ENCODE results near the gene ZNF605.
"Not testable (repeated sequence)": the region's sequence is repeated elsewhere in the genome, so short reads cannot be mapped to it uniquely, and the experiment has no call there.

ZNF605 gene

GRCh38 chr12:132948146-132949066 is 7.7 kb downstream of the ZNF605 start:
- DNase-seq = no peak

DNA sequence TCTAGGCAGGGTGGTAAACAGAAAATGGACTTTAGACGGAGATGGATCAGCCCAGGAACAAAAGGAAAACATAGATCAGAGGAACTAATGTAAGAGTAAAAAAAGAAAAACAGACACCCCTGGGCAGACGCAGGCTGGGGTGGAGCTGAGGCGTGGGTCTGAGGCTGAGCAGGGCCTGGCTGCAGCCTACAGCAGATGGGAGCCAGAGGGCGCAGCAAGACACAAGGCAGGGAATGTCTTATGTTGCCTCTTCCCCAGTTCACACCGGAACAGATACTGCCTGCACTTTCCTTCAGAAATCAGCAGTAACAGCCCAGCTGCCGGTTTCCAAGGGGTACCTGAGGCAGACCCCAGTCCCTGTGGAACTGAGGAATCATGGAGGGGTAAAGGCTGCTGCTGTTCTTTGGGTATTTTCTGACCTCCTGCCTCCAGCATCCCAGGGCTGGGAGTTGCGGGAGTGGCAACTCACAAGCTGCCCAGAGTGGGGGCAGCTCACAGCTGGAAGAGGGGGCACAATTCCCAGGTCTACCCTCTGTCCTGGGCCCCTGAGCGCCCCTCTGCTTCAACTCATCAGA is 9.8 kb downstream of the ZNF605 start:
- DNase-seq = no peak

DNA sequence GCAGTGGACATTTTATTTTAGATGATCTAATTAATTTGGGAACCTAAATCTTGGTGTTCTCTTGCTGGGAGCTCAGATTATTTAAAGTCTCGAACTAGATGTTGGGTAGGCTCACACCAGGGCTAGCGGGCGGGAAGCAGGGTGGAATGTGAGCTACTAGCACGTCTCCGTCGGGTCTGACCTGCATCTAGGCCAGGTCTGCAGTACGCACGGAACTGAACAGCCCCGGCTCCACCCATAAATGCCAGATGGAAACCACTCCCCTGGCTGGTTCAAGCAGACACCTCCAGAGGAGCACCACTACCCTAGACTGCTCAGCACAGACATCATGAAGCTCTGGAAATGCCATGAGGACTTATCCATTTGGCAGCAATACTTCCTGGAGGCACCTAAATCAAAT is 10.3 kb downstream of the ZNF605 start:
- no peak for DNase-seq

- no peak for DNase-seq
Observed at GRCh38 chr12:132942611-132943010, 13.5 kb downstream of the ZNF605 start.

DNA sequence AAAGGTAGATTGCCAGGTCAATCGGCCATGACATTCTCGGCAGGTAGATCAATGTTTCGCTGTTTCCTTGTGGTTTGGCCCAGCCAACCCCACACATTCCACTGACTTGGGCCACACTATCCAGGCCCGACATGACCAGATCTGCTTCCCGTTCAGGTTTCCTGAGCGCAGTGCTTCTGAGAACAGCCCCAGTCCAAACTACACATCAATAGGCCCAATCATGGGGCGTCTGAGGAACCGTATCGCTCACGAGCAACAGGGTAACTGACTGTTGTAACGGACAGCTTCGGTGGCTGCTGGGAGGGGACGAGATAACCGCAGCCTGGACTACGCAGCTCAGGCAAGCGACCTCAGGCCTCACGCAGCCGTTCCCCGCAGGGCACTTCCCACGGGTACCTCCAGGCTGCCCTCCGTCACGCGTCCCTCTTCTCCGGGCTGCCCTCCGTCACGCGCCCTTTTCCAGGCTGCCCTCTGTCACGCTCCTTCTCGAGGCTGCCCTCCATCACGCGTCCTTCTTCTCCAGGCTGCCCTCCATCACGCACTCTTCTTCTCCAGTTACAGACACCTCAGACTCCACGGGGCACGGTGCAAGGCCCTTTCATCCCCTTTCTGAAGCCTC is 14.7 kb downstream of the ZNF605 start:
- no peak for DNase-seq

GRCh38 chr12:132940071-132940719 is 15.9 kb downstream of the ZNF605 start:
- no peak for DNase-seq

DNA sequence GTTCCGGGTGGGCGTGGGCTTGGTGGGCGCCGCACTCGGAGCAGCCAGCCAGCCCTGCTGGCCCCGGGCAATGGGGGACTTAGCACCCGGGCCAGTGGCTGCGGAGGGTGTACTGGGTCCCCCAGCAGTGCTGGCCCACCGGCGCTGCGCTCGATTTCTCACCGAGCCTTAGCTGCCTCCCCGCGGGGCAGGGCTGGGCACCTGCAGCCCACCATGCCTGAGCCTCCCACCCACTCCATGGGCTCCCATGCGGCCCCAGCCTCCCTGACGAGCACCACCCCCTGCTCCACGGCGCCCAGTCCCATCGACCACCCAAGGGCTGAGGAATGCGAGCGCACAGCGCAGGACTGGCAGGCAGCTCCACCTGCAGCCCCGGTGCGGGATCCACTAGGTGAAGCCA is 17.3 kb downstream of the ZNF605 start:
- DNase-seq = not testable (repeated sequence)

- DNase-seq = no peak
Observed at GRCh38 chr12:132937476-132937875, 18.6 kb downstream of the ZNF605 start.

GRCh38 chr12:132936921-132937320 is 19.2 kb downstream of the ZNF605 start:
- DNase-seq = not testable (repeated sequence)

DNA sequence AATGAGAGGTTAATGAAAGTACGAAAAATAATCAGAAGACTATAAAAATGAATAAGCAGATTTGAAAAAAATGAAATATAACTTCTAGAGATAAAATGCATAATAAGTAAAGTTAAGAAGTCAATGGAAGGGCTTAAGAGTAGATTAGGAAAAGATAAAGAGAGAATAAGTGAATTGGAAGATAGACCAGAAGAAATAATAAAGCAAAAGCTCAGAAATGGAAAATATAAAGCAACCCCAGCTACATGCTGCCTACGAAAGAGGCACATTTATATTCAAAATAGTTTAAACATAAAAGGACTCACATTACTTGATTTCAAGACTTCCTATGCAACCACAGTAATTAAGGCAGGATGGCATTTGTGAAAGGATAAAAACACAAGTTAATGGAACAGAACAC is 19.9 kb downstream of the ZNF605 start:
- no peak for DNase-seq

- DNase-seq = no peak
Observed at GRCh38 chr12:132926415-132926833, 29.7 kb downstream of the ZNF605 start.

DNA sequence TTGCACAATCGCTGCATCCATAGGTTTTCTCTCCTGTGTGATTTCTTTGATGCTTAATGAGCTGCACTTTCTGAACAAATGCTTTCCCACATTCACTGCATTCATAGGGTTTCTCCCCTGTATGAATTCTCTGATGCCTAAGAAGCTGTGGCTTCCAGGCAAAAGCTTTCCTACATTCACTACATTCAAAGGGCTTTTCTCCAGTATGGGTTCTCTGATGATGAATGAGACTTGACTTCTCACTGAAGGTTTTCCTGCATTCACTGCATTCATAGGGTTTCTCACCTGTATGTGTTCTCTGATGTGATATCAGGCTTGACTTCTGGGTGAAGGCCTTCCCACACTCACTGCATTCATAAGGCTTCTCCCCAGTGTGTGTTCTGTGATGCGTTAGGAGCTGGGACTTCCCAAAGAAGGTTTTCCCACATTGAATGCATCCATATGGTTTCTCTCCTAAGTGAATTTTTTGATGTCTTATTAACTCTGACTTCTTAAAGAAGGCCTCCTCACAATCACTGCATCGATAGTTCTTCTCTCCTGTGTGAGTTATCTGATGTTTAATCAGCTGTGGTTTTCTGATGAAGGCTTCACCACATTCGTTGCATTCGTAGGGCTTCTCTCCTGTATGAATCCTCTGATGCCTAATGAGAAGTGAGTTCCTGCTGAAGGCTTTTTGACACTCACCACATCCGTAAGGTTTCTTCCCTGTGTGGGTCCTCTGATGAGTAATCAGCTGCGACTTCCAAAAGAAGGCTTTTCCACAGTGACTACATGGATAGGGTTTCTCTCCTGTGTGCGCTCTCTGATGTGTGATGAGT is 30.3 kb downstream of the ZNF605 start:
- no peak for DNase-seq

DNA sequence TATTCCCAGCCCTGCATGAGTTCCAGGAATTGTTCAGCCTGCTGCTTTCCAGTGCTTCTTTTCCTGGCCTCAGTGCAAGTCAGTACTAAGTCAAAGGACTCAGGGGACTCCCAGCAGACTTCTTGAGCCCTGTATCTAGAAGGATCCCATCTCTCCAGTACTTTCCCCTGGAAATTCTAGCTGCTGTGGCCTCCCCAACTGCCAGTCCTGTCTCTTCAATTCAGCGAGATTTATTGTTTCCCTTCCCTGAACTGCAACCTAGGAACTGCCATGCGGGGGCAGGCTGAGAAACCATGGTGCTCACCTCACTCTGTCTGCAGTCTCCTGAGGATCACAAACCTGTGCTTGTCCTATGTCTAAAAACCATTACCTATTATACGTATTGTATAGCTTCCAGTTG is 31.8 kb downstream of the ZNF605 start:
- no peak for DNase-seq

DNA sequence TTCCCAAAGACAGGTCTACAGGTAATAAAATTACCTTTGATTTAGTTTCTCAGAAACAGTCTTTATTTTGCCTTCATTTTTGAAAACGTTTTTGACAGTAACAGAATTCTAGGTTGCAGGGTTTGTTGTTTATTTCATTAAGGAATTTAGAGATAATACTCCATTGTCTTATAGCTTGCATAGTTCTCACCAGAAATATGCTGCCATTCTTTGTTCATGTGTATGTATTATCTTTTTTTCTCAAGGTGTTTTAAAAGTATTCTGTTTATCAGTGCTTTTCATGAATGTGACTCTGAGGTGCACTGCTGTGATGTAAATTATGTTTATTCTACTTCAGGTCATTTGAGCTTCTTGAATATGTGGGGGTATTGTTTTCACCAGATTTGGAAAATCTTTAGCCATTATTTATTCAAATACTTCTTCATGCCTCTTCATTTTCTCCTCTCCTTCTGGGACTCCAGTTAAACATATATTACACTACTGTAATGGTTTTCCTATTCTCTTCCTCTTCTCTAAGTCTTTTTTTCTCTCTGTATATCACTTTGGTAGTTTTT is 32.7 kb downstream of the ZNF605 start:
- no peak for DNase-seq

GRCh38 chr12:132922676-132923075 is 33.4 kb downstream of the ZNF605 start:
- no peak for DNase-seq

DNA sequence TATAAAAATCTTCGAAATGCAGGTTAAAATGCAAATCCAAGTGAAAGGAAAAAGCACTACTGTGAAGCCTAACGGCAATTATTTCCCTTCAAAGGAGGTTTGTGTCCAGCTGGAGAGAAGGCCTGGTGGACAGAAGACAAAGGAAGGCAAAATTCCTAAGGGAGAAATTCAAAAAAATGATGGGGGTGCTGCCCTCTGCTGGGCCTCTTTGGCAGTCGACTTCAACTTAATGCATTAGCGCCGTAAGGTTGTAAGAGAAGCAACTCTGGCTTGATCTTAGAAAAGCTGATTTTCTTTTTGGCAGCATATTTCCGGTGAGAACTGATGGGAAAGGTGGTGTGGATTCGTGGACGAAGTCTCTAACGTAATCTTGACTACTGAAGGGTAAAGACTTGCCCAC is 34.4 kb downstream of the ZNF605 start:
- DNase-seq = no peak

GRCh38 chr12:132918680-132919079 is 37.4 kb downstream of the ZNF605 start:
- no peak for DNase-seq

DNA sequence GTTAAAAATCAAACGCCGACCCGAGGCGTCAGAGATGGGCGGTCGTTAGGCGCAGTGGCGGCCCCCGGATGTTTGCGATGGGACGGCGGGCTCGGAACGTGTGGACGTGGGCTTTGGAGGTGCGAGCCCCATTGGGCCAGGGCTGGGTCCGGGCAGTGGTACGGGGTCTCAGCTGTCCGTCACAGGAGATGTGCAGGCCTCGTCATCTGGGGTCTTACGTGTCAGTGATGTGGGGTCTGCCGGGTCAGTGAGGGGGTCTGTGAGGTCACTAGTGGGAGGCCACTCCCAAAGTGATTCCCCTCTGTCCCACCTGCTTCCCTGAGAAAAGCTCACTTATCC is 47.1 kb downstream of the ZNF605 start:
- DNase-seq = no peak

DNA sequence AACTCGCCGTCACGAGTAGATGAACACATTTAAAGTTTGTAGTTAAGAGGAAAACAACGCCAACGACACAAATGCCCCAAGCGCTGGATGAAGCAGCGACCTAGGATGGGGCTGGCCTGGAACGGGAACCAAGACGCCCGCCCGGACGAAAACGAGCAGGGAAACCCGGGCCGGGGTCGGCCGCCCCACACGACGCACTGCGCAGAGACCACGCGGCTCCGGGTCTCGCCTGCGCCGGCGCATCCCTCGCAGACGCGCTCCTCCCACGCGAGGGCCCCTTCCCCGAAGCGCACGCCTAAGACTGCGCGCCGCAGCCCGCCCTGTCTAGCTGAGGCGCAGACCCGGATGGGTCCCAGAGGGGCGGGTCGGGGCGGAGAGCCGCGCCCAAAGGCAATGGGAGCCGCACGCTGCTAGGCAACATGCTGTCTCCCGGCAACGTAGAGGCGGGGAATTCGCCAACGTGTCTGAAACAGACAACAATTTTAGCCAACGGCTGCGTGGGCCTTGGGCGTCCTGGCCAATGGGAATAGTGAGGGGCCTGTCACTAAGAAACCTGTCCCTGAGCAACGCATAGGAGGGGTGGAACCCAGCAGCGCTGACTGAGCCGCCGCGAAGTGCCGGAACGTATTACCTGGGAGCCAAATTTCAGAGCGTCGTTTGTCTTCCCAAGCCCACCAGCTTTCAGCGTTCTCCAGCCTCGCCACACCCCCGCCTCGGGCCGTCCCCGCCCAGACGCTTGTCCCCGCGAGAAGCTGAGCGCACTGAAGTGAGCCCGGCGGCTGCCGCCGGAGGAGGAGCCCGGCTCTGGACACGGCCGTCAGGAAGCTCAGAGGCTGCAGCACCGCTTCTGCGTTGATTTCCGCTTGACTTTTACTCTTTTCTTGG is 47.7 kb downstream of the ZNF605 start:
- peak; percentile 92 to 97 for DNase-seq

- not testable (repeated sequence) for DNase-seq
Observed at GRCh38 chr12:132907789-132908144, 48.3 kb downstream of the ZNF605 start.

DNA sequence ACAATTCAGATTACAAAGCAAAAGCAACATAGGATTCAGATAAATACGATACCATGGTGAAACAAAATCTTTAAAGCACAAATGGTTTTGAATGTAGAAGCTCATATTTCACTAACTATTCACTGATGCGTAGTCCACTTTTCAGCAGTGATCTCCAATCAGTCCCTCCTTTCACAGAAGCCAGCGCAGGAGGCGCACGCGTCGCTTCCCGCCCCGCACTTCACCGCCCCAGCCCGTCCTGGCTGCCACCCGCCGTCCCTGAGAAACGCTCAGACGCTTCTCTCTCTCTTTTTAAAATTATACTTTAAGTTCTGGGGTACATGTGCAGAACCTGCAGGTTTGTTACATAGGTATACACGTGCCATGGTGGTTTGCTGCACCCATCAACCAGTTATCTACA is 48.9 kb downstream of the ZNF605 start:
- DNase-seq = no peak
